H1 (cell line): ENCODE data around the gene SORCS3. TPM values are rescaled to one million over a fixed set of nuclear protein-coding genes. Genes with fewer than 3 reads are reported as not detected.

Experiments
- CTCF ChIA-PET: fragments of 300-600 bp; sonication (Branson Sonifier 250); formaldehyde crosslinking; loops from one replicate; lab custom pipeline; 2021; ENCODE audit not compliant: partially characterized antibody; lab: Charles Lee
- POLR2A ChIA-PET: fragments of 300-600 bp; sonication (Branson Sonifier 250); formaldehyde crosslinking; loops from one replicate; lab custom pipeline; 2021; ENCODE audit warnings: inconsistent platforms; ENCODE audit not compliant: partially characterized antibody; lab: Charles Lee
- DNase-seq, 2 experiments: peaks; one replicate each; pipeline versions ENCODE4 v3.0.0 to v3.0.0-alpha.2; 2010 to 2022; ENCODE audit warnings: low spot score in 2 of 2, low read depth in 1 of 2, mixed read lengths in 1 of 2
- FAIRE-seq: peaks from 2 replicates; lab custom pipeline; 2011; peaks lifted over from hg19 to GRCh38; lab: Jason Lieb, UNC
- H2AFZ ChIP-seq: 2 replicates; pipeline ENCODE4 v1.8.1; 2012; ENCODE audit warnings: low read length, inconsistent platforms
- H2AK5ac ChIP-seq: 2 replicates; pipeline ENCODE4 v1.6.1; 2013; ENCODE audit warnings: low read depth, low read length
- H2BK120ac ChIP-seq: replicated peaks from 2 replicates; pipeline ENCODE3; 2013; ENCODE audit warnings: low read depth, low read length, inconsistent platforms
- H2BK12ac ChIP-seq: 2 replicates; pipeline ENCODE4 v1.6.1; 2013; ENCODE audit warnings: low read depth, low read length
- H2BK15ac ChIP-seq: 2 replicates; pipeline ENCODE4 v1.6.1; 2013; ENCODE audit warnings: low read length
- H2BK20ac ChIP-seq: 2 replicates; pipeline ENCODE4 v1.6.1; 2013; ENCODE audit warnings: low read length
- H2BK5ac ChIP-seq: 2 replicates; pipeline ENCODE4 v1.6.1; 2013; ENCODE audit warnings: low read depth, low read length
- H3K14ac ChIP-seq: 2 replicates; pipeline ENCODE4 v1.6.1; 2013; ENCODE audit warnings: inconsistent platforms; ENCODE audit not compliant: insufficient read length
- H3K18ac ChIP-seq: 2 replicates; pipeline ENCODE4 v1.6.1; 2013; ENCODE audit warnings: low read length; ENCODE audit errors: extremely low read depth
- H3K23ac ChIP-seq: 2 replicates; pipeline ENCODE4 v1.6.1; 2013; ENCODE audit warnings: inconsistent platforms; ENCODE audit not compliant: insufficient read length
- H3K23me2 ChIP-seq: 2 replicates; pipeline ENCODE4 v1.6.1; 2013; ENCODE audit warnings: low read depth, low read length
- H3K27ac ChIP-seq: 2 replicates; pipeline ENCODE4 v1.6.1; 2011; ENCODE audit warnings: low read depth, low read length, inconsistent platforms
- H3K27me3 ChIP-seq, 4 experiments: replicated peaks in 1 of 4; 1 replicate in 1 of 4; 2 replicates in 3 of 4; pipeline versions ENCODE4 v1.6.1 to v1.8.1; 2011 to 2013; ENCODE audit warnings: low read length in 3 of 4, mild to moderate bottlenecking in 3 of 4, inconsistent platforms in 2 of 4, mixed read lengths in 2 of 4, moderate library complexity in 1 of 4; ENCODE audit not compliant: control insufficient read depth in 3 of 4, insufficient read depth in 3 of 4; ENCODE audit errors: extremely low read depth in 1 of 4
- H3K36me3 ChIP-seq, 4 experiments: 2 replicates each; pipeline versions ENCODE4 v1.6.1 to v1.8.1; 2011 to 2013; ENCODE audit warnings: mild to moderate bottlenecking in 4 of 4, low read length in 3 of 4, moderate library complexity in 2 of 4, control low read depth in 1 of 4, inconsistent platforms in 1 of 4; ENCODE audit not compliant: insufficient read depth in 4 of 4, control insufficient read depth in 2 of 4
- H3K4ac ChIP-seq: replicated peaks from 2 replicates; pipeline ENCODE3; 2013; ENCODE audit warnings: low read length, low read depth, mixed read lengths, inconsistent platforms; ENCODE audit not compliant: insufficient read length
- H3K4me1 ChIP-seq, 4 experiments: replicated peaks in 1 of 4; 1 replicate in 1 of 4; 2 replicates in 3 of 4; pipeline versions ENCODE4 v1.6.1 to v1.8.1; 2011 to 2013; ENCODE audit warnings: low read length in 3 of 4, inconsistent platforms in 2 of 4, mixed read lengths in 1 of 4; ENCODE audit not compliant: insufficient read depth in 4 of 4, control insufficient read depth in 3 of 4
- H3K4me2 ChIP-seq, 2 experiments: 2 replicates each; pipeline versions ENCODE4 v1.6.1 to v1.8.1; 2011 to 2013; ENCODE audit warnings: low read depth in 2 of 2, low read length in 2 of 2, control low read depth in 1 of 2, inconsistent platforms in 1 of 2, mild to moderate bottlenecking in 1 of 2; ENCODE audit not compliant: insufficient read depth in 1 of 2
- H3K4me3 ChIP-seq, 4 experiments: fragments of 200-600, 300-600 bp in 1 of 4; sonication (generic), shearing (Covaris generic), sonication (Bioruptor Twin) in 1 of 4; 2 replicates each; pipeline versions ENCODE4 v1.5.1 to v1.8.1; 2011 to 2016; ENCODE audit warnings: low read length in 4 of 4, low read depth in 3 of 4, control low read depth in 2 of 4, inconsistent platforms in 2 of 4, mild to moderate bottlenecking in 2 of 4, mixed read lengths in 1 of 4, moderate library complexity in 1 of 4; ENCODE audit not compliant: insufficient read depth in 2 of 4; ENCODE audit errors: extremely low read depth in 1 of 4
- H3K56ac ChIP-seq: replicated peaks from 2 replicates; pipeline ENCODE3; 2013; ENCODE audit warnings: low read depth, mild to moderate bottlenecking, mixed read lengths, low read length, inconsistent platforms; ENCODE audit not compliant: insufficient read length
- H3K79me1 ChIP-seq: 2 replicates; pipeline ENCODE4 v1.6.1; 2013; ENCODE audit warnings: low read depth, low read length, control low read depth
- H3K79me2 ChIP-seq, 2 experiments: 2 replicates each; pipeline versions ENCODE4 v1.6.1 to v1.8.1; 2012 to 2013; ENCODE audit warnings: low read length in 2 of 2, mild to moderate bottlenecking in 2 of 2, inconsistent platforms in 1 of 2; ENCODE audit not compliant: insufficient read depth in 2 of 2, control insufficient read depth in 1 of 2
- H3K9ac ChIP-seq, 4 experiments: replicated peaks in 1 of 4; 1 replicate in 1 of 4; 2 replicates in 3 of 4; pipeline versions ENCODE4 v1.6.1 to v1.8.1; 2011 to 2013; ENCODE audit warnings: low read depth in 3 of 4, low read length in 3 of 4, control low read depth in 2 of 4, mild to moderate bottlenecking in 2 of 4, moderate library complexity in 2 of 4, inconsistent platforms in 1 of 4; ENCODE audit errors: extremely low read depth in 1 of 4
- H3K9me3 ChIP-seq, 2 experiments: 2 replicates each; pipeline versions ENCODE4 v1.6.1 to v1.8.1; 2012 to 2013; ENCODE audit warnings: mild to moderate bottlenecking in 2 of 2, moderate library complexity in 2 of 2, control low read depth in 1 of 2, inconsistent platforms in 1 of 2, low read depth in 1 of 2, low read length in 1 of 2, mixed read lengths in 1 of 2; ENCODE audit not compliant: insufficient read depth in 2 of 2
- H4K20me1 ChIP-seq, 2 experiments: replicated peaks in 1 of 2; 2 replicates each; pipeline versions ENCODE3 to v1.8.1; 2011 to 2013; ENCODE audit warnings: inconsistent platforms in 2 of 2, low read length in 2 of 2, mild to moderate bottlenecking in 1 of 2; ENCODE audit not compliant: insufficient read depth in 2 of 2, control insufficient read depth in 1 of 2
- H4K5ac ChIP-seq: 2 replicates; pipeline ENCODE4 v1.6.1; 2013; ENCODE audit warnings: low read length, low read depth, mixed read lengths, inconsistent platforms; ENCODE audit not compliant: insufficient read length
- H4K8ac ChIP-seq: 2 replicates; pipeline ENCODE4 v1.8.0; 2013; ENCODE audit warnings: mild to moderate bottlenecking, moderate library complexity, low read length, inconsistent platforms; ENCODE audit not compliant: insufficient read depth; ENCODE audit errors: extremely low read depth
- H4K91ac ChIP-seq: replicated peaks from 2 replicates; pipeline ENCODE3; 2013; ENCODE audit warnings: low read length, mixed read lengths, inconsistent platforms; ENCODE audit not compliant: insufficient read length
- FOSL1 ChIP-seq: IDR thresholded peaks from 2 replicates; pipeline ENCODE4 v1.6.1; 2011; ENCODE audit warnings: mild to moderate bottlenecking, low read depth, low read length, moderate library complexity; ENCODE audit not compliant: insufficient read depth
- GABPA ChIP-seq: IDR thresholded peaks from 2 replicates; pipeline ENCODE4 v1.6.1; 2011; ENCODE audit warnings: mild to moderate bottlenecking, low read length, moderate library complexity, borderline replicate concordance; ENCODE audit not compliant: insufficient read depth
- GTF2F1 ChIP-seq: IDR thresholded peaks from 2 replicates; pipeline ENCODE4 v1.6.1; 2012; ENCODE audit warnings: low read depth, low read length, improper control_type of control experiment, borderline replicate concordance
- JUN ChIP-seq: IDR thresholded peaks from 2 replicates; pipeline ENCODE4 v1.6.1; 2011; ENCODE audit warnings: low read depth, mild to moderate bottlenecking, improper control_type of control experiment, low read length
- MAX ChIP-seq: IDR thresholded peaks from 2 replicates; pipeline ENCODE4 v1.6.1; 2012; ENCODE audit warnings: inconsistent platforms
- POLR2AphosphoS5 ChIP-seq: IDR thresholded peaks from 2 replicates; pipeline ENCODE4 v1.6.1; 2011; ENCODE audit warnings: low read depth, low read length
- WGBS, 2 experiments: shearing (Covaris generic) in 1 of 2; methylation state at CpG; one replicate each; pipeline versions ENCODE4 v1.1.6 to v1.1.7; 2013 to 2015; ENCODE audit warnings: low lambda C conversion rate in 2 of 2, mixed read lengths in 2 of 2, inconsistent platforms in 1 of 2, low coverage in 1 of 2, missing lambda C conversion rate in 1 of 2; ENCODE audit not compliant: insufficient replicate concordance in 2 of 2, insufficient coverage in 1 of 2, insufficient read length in 1 of 2; ENCODE audit errors: extremely low coverage in 1 of 2, missing lambda C conversion rate in 1 of 2; 5-methylcytosine and 5-hydroxymethylcytosine counted together
- polyA plus RNA-seq, 7 experiments: library from polyadenylated mRNA; depleted of rRNA in 3 of 7; stranded (reverse) in 5 of 7; unstranded in 2 of 7; fragments of >200 nt in 5 of 7; fragments of 200-250 nt in 2 of 7; gene quantifications; 1 replicate in 5 of 7; 2 replicates in 1 of 7; 4 replicates in 1 of 7; pipeline versions ENCODE4 v1.2.1 to v1.2.3, GENCODE V29; 2011 to 2013; ENCODE audit warnings: missing spikeins in 2 of 7, mixed read lengths in 2 of 7
- total RNA-seq: library from RNA; stranded (reverse); fragmentation: NEBNext Ultra II Directional; extraction: Animal tissue kit (Norgen Biotek cat#: 25700); gene quantifications from 2 replicates; pipeline ENCODE4 v1.2.1, GENCODE V29; 2021

SORCS3 gene
- total and polyA plus RNA-seq, 2 of the 8 experiments (the other 6 are each of a cell fraction or from before 2014, with no cell fraction given) = 0.26 to 0.88 TPM

DNA sequence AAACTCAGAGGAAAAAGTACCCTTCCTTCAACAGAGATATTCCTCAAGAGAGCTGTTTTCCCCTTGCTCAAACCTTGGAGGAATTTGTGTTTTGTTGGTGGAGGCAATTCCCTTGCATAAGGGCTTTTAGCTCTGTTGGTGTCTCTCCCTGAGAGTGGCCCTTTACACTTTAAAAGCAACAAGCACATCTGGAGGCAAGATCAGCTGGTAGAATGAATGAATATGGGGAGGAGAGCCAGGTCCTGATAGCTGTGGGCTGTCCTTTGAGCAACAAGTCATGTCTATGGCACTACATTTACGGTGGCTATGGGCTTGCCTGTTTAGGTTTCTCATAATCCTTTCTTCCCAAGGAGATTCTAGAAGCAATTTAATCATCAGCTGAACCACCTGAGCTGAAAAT is 384.0 kb downstream of the SORCS3 start:
- no peak overlapping the region for H3K9ac ChIP-seq
- H3K4ac ChIP-seq = no peak overlapping the region
- H3K18ac ChIP-seq = no peak overlapping the region
- no peak overlapping the region for H2BK12ac ChIP-seq
- peak overlapping the region in 1 of 2 experiments; percentile 27; a peak in 1 of 4 replicates for H3K4me2 ChIP-seq
- no peak overlapping the region for H3K4me3 ChIP-seq
- CTCF ChIA-PET = interaction anchor here (0.7 to 1.8 kb wide), 7 partner anchors 10 to 99 kb away, joined by 3 to 6 read pairs (median 4); no protein-coding TSS in a partner anchor
- no peak overlapping the region for H2BK15ac ChIP-seq
- H3K23me2 ChIP-seq = no peaks in the 10 kb centered on the region; the same call in 1 of the 2 replicates
- no peak for FAIRE-seq
- H2BK20ac ChIP-seq = no peak overlapping the region
- H3K56ac ChIP-seq = no peak overlapping the region
- H2AFZ ChIP-seq = peak overlapping the region; percentile 47; the same call in 1 of the 2 replicates
- H2BK120ac ChIP-seq = no peak overlapping the region
- no peaks in the 10 kb centered on the region for H4K20me1 ChIP-seq
- no peaks in the 10 kb centered on the region for H3K27me3 ChIP-seq
- H3K4me1 ChIP-seq = peaks cover 0 to 18% (median 8%) of the 10 kb centered on the region in 4 experiments; a peak in 2 of 7 replicates
- no peaks in the 10 kb centered on the region for H3K79me1 ChIP-seq
- no peak overlapping the region for H4K91ac ChIP-seq
- no peak for DNase-seq
- WGBS, 2 experiments = 100% methylated on average over 1 of the region's 1 CpG; no CpG with 5 or more reads in 1 of the 2 experiments
- H3K79me2 ChIP-seq = no peaks in the 10 kb centered on the region
- H3K27ac ChIP-seq = no peak overlapping the region
- no peak overlapping the region for H3K14ac ChIP-seq
- no peaks in the 10 kb centered on the region for H3K9me3 ChIP-seq
- no peak overlapping the region for H4K8ac ChIP-seq
- H3K36me3 ChIP-seq = no peaks in the 10 kb centered on the region
- no peak overlapping the region for H2BK5ac ChIP-seq
- TF ChIP-seq FOSL1 (no peak), JUN (no peak), GTF2F1 (no peak), GABPA (no peak), POLR2AphosphoS5 (no peak), MAX (no peak)
- TF ChIP-seq, all 59 proteins: peak for 0
- H4K5ac ChIP-seq = no peak overlapping the region
- POLR2A ChIA-PET = no interaction called here
- H2AK5ac ChIP-seq = no peak overlapping the region
- H3K23ac ChIP-seq = no peak overlapping the region
